IPS-18c (cell line): Measurements from ENCODE around the gene RIGI.
"Not testable (repeated sequence)": the region's sequence is repeated elsewhere in the genome, so short reads cannot be mapped to it uniquely, and the experiment has no call there.

Source experiments
- H3K4me3 ChIP-seq: 2 replicates; pipeline ENCODE4 v1.7.0; 2013; ENCODE audit warnings: low read depth, mild to moderate bottlenecking, low read length, moderate library complexity; ENCODE audit not compliant: insufficient read depth
- H3K9me3 ChIP-seq: one replicate; pipeline ENCODE4 v1.6.1; 2013; ENCODE audit warnings: mild to moderate bottlenecking, low read length, moderate library complexity; ENCODE audit not compliant: control insufficient read depth, insufficient read depth

RIGI gene

DNA sequence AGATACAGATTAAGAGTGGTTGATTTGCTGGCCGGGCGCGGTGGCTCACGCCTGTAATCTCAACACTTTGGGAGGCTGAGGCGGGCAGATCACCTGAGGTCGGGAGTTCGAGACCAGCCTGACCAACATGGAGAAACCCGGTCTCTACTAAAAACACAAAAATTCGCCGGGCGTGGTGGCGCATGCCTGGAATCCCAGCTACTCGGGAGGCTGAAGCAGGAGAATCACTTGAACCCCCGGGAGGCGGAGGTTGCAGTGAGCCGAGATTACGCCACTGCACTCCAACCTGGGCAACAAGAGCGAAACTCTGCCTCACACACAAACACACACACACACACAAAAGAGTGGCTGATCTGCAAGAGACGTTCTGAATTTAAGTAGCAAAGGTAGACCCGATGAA is 22.2 kb upstream of the RIGI start:
- not testable (repeated sequence) for H3K4me3 ChIP-seq, H3K9me3 ChIP-seq

DNA sequence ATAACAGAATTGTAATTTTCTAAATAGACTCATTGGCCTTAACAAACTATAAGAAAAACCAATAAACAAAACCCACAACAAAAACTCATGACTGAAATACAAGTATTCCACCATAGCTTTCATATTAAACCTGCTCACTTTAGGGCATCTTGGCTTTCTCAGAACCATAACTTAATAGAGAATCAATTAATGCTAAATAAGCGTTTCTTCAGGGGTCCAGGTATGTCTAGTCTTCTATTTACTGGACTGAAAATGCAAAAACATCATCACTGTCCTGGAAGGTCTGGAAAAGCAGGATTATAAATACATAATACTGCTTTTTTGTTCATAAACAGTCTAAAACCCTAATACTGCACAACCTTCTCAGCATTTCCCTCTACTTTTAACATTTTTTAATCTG is 19.9 kb upstream of the RIGI start:
- Histone ChIP-seq H3K4me3 (no peak overlapping the region), H3K9me3 (no peaks in the 10 kb centered on the region)

DNA sequence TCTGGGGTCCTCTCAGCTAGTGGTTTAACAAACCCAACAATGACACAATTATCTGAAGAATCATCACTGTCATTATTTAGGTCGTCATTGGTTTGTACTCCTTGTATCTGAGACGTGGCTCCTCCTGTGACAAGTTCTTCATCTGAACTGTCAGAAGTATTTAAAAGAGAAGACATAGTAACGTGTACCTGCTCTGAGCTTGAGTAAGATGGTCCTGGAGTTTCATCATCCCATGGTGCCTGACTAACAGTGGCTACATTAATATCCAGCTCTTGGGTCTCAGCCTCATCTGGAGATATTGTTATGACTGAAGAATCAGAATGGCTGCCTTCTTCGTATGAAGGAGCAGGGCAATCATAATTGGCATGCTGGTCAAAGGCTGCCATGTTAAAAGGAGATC is 17.1 kb upstream of the RIGI start:
- H3K4me3 ChIP-seq, result no peak overlapping the region

DNA sequence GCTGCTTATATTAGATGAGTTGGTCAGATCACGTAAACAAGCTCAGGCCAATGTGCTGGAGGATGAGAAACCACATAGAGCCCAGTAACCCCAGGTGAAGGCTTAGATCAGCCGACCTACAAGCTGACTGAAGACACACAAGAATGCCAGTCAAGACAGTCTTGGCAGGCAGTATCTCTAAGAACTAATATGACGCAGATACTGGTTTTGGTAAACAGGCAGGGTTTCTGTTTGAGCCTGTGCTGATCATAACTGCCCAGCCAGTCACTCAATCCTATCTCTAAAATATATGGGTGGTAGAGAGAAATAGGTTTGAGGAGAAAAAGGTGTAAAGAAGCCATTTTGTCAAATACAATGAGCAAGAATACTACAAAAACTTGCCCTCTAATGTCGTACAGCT is 7.8 kb upstream of the RIGI start:
- H3K9me3 ChIP-seq, result peaks cover 2% of the 10 kb centered on the region
- no peak overlapping the region for H3K4me3 ChIP-seq

More for the DNA sequence above, 17.1 kb upstream of the RIGI start:
- no peaks in the 10 kb centered on the region for H3K9me3 ChIP-seq

DNA sequence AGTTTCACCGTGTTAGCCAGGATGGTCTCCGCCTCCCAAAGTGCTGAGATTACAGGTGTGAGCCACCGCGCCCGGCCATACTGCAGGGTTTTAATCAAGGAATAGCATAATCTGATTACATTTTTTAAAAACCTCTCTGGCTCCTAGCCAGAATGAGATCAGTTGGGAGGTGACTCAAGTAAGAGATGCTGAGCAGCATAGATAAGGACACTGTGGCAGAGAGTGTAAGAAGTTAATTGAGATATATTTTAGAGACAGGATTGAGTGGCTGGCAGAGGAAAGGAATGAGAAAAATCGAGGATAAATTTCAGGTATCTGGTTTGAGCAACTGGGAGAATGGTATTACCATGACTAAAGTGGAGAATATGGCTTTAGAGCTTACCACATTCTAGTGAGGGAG is 7.3 kb upstream of the RIGI start:
- H3K9me3 ChIP-seq, result peaks cover 2% of the 10 kb centered on the region
- H3K4me3 ChIP-seq, result no peak overlapping the region

DNA sequence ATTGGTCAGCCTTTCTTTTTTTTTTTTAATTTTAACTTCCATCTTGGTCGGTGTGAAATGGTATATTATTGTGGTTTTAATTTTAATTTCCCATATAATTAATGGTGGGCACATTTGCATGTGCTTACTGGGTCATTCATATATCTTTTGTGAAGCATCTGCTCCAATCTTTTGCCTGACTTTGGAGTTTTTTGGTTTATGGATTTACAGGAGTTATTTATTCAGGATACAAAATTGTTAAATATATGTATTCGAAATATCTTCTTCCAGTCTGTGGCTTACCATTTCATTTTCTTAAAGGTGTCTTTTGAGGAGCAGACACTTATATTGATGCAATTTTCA is 682 bp upstream of the RIGI start:
- Histone ChIP-seq H3K9me3 (no peaks in the 10 kb centered on the region), H3K4me3 (peak overlapping the region; percentile 60; the same call in 1 of the 2 replicates)

DNA sequence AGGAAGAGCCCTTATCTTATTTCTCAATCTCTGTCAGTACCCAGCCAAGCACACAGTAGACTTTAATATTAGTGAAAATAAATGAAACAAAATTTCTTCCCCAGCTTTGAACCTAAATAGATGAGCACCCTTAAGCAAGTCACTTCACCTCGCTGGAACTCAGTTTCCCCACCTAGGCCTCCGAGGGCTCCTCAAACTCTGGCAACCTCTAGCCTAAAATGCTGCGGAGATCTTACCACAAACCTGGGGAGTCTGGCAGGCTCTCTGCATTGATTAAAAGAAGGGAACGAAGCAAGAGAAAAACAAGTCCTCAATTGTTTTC is 326 bp downstream of the RIGI start:
- H3K4me3 ChIP-seq, result peak overlapping the region; percentile 60
- no peaks in the 10 kb centered on the region for H3K9me3 ChIP-seq

DNA sequence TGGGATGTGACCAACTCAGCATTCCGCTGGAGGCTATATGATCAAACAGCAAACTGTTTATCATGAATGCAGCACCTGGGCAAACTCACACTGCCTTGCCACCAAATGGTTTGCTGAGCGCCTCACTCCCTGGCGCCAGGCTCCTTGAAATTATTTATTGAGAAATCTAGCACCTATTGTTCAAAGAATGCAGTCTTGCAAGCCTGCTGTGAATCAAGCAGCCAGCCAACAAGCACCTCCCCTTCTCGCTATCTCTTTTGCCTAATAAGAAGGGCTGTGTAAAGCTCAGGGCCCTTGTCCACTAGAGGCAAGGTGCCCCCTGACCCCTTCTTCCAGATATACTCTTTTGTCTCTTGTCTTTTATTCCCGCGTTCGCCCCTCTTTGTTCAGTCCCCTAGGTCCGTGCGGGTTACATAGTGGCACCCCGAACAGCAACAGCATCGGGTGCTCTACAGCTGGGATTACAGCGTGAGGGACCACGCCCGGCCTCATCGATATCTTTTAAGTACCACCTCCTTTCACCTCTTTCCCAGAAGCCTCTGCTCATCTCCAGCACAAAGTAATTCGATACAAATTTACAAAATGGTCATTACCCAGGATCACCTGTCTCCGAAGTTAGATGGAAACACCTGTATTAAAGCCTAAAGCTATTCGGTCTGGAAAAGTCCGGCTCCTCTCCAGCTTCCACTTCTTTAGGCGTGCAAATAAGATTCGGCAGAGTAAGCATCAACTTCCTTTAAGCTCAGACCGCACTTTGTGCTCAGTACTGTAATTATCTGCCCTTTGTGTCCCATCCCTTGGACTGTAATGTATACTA is 896 bp downstream of the RIGI start:
- Histone ChIP-seq H3K4me3 (peak overlapping the region; percentile 60; the same call in 1 of the 2 replicates), H3K9me3 (no peaks in the 10 kb centered on the region)

DNA sequence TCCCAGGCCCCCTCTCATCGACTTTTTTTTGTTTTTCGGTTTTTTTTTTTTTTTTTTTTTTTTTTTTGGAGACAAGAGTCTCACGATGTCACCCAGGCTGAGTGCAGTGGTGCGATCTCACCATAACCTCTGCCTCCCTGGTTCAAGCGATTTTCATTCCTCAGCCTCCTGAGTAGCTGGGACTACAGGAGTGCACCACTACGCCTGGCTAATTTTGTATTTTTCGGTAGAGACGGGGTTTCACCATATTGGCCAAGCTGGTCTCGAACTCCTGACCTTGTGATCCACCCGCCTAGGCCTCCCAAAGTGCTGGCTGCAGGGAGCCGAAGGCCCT is 1.5 kb downstream of the RIGI start:
- H3K9me3 ChIP-seq, result not testable (repeated sequence)
- peak overlapping the region; percentile 60; the same call in 1 of the 2 replicates for H3K4me3 ChIP-seq

DNA sequence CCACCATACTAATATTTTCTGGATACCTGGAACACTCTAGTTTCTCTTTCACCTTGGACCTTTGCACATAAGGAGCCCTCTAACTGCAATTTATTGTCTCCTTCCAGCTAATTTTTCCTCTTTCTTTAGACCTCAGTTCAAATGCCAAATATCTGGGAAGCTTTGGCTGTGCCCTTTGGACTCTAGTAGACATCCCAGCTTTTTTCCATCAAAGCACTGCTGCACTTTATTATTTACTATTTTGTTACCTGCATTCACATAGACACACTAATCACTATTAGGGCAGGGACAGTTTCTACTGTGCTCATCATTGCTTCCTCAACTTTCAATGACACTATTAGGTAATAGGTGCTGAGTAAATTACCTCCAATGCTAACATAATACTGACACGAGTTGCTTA is 2.1 kb downstream of the RIGI start:
- no peaks in the 10 kb centered on the region for H3K9me3 ChIP-seq

DNA sequence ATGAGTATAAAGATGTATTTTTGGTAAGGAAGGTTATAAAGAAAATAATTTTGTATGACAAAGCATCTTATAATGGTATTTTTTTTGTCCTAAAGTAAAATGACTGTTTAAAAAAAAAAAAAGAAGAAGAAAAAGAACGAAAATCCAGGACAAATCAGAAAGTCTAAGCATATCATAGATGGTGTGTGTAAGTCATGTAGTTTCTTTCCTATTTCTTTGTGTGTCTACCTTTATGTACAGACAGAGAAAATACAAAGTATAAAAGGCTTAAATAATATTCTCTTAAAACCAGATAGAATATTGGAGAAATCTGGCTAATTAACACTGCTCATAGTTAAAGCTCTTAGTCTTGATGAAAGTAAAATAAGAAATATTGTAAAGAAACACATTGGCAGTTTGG is 7.7 kb downstream of the RIGI start:
- no peak overlapping the region for H3K4me3 ChIP-seq
- peaks cover 3% of the 10 kb centered on the region for H3K9me3 ChIP-seq

More for the DNA sequence above, 2.1 kb downstream of the RIGI start:
- no peak overlapping the region for H3K4me3 ChIP-seq

DNA sequence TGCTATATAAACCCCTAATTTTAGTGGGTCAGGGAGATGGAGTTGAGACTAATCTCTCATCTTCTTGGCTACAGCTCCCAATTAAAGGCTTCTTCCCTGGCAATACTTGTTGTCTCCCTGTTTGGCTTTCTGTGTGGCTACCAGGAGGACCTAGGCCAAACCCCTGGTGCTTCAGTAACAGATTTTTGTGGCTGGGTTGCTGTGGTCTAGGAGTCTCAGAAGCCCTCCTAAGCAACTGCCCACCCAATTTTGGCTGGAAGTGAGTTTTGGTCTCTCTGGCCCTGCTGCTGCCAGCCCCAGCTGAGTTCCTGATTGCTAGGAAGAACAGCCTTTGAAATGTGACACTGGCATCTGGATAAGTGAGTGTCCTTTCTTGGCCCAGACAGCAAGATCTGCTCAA is 9.8 kb downstream of the RIGI start:
- H3K4me3 ChIP-seq, result no peak overlapping the region
- peaks cover 3% of the 10 kb centered on the region for H3K9me3 ChIP-seq

DNA sequence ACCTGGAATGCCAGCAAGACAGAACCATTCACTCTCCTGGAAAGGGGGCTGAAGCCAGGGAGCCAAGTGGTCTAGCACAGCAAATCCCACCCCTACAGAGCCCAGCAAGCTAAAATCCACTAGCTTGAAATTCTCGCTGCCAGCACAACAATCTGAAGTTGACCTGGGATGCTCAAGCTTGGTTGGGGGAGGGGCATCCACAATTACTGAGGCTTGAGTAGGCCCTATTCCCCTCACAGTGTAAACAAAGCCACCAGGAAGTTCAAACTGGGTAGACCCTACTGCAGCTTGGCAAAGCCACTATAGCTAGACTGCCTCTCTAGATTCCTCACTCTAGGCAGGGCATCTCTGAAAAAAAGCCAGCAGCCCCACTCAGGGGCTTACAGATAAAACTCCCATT is 17.3 kb downstream of the RIGI start:
- no peak overlapping the region for H3K4me3 ChIP-seq
- peaks cover 2% of the 10 kb centered on the region for H3K9me3 ChIP-seq

DNA sequence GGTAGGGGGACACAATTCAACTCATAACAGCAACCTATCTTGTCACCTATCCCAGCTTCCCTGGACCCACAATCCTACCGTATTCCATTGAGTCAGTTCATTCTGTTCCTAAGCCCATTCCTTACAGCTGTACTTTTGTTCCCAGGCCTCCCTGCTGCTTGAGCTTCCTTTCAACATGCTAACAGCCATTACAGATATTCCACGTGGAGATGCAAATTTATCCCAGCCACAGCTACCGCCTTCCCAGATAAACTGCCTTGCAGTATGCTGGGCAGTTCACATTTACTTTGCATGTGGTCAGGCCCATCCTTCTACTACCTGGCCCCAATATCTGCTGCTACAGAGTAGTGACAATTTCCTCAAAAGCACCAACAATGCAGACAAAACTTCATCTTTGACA is 23.0 kb downstream of the RIGI start:
- H3K9me3 ChIP-seq, result no peaks in the 10 kb centered on the region
- H3K4me3 ChIP-seq, result no peak overlapping the region

DNA sequence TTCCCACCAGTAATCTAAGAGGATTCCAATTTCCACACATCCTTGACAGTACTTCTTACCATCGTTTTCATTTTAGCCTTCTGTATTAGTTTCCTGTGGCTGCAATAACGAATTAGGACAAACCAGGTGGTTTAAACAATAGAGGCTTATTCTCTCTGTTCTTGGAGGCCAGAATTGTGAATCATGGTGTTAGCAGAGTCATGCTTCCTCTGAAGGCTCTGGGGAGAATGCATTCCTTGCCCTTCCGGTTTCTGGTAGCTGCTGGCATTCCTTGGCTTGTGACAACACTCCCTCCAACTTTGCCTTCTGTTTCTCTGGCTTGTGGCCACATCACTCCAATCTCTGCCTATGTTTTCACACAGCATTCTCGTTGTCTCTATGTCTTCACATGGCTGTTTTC is 23.5 kb downstream of the RIGI start:
- Histone ChIP-seq H3K4me3 (no peak overlapping the region), H3K9me3 (no peaks in the 10 kb centered on the region)

DNA sequence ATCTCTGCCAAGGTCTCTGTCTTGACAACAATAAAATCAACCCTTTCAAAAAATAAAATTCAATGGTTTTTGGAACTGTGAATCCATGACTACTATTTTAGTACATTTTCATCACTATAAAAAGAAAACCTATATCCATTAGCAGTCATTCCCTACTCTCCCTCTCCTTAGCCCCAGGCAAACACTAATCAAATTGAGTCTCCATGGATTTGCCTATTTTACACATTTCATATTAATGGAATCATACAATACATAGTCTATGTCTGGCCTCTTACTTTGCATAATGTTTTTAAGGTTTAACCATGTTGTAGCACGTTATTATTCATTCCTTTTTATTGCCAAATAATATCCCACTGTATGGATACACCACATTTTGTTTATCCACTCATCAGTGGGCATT is 24.1 kb downstream of the RIGI start:
- no peak overlapping the region for H3K4me3 ChIP-seq
- no peaks in the 10 kb centered on the region for H3K9me3 ChIP-seq

DNA sequence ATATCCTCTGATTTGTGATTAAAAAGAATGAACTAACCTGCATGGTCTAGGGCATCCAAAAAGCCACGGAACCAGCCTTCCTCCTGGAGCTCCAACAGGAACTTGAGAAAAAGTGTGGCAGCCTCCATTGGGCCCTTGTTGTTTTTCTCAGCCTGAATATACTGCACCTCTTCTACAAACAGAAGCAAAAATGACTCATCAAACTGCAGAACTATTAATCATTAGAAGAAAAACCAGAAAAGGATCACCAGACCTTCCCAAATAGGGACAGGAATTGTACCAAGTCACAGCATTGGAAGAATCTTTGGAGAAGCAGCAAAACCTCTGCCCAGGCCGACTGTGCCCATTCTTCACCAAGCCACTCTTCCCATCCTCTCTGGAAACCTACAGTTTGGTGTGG is 25.2 kb downstream of the RIGI start:
- no peak overlapping the region for H3K4me3 ChIP-seq
- H3K9me3 ChIP-seq, result no peaks in the 10 kb centered on the region

DNA sequence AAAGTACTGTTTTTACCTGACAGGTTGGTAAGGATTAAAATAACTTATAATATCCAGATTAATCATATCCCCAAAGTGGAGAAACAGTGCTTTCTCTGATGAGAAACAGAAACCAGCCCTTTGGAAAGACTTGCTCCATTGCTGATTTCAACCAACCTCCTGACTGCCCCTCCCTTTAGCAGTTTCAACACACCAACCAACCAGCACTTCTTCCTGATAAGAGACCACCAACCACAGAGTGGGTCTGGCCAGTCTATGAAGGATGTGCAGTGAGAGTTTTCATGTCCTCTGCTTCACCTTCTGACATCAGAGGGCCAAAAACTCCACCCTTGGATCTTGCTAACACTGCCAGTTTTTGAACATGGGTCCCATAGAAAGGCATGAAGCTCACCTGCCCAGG is 28.1 kb downstream of the RIGI start:
- no peaks in the 10 kb centered on the region for H3K9me3 ChIP-seq

DNA sequence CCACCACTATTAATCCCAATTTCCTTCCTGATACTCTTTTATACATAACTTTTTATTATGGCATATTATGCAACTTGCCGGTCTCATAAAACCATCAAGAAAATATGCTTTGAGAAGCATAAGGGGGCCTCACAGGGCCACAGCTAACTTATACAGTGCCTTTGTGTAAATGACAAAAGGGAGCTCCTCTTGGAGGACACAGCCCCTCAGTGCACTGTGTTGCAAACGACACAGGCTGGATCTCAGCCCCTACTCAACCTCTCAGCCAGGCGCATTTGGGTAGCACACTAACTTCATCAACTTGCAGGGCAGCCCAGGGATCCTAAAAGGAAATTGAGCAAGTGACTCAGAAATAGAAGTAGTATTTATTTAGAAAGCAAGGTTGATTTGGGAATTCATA is 35.4 kb downstream of the RIGI start:
- H3K9me3 ChIP-seq, result no peaks in the 10 kb centered on the region
- H3K4me3 ChIP-seq, result no peak overlapping the region

More for the DNA sequence above, 28.1 kb downstream of the RIGI start:
- H3K4me3 ChIP-seq, result no peak overlapping the region
